Eye (tissue), 1 donor: ENCODE measurements around the gene MPHOSPH8.
"Not testable (repeated sequence)": the region's sequence is repeated elsewhere in the genome, so short reads cannot be mapped to it uniquely, and the experiment has no call there.

Experiments used
- DNase-seq: peaks from one replicate; pipeline ENCODE4 v3.0.0-alpha.2; 2015

MPHOSPH8 gene

GRCh38 chr13:19685437-19685836, 52.0 kb downstream of the MPHOSPH8 start:
- no peak for DNase-seq

GRCh38 chr13:19691447-19691846, 58.0 kb downstream of the MPHOSPH8 start:
- not testable (repeated sequence) for DNase-seq

- no peak for DNase-seq
Observed at GRCh38 chr13:19695428-19695827, 62.0 kb downstream of the MPHOSPH8 start.

GRCh38 chr13:19695829-19696228, 62.4 kb downstream of the MPHOSPH8 start:
- no peak for DNase-seq

GRCh38 chr13:19700963-19701362, 67.5 kb downstream of the MPHOSPH8 start:
- DNase-seq: not testable (repeated sequence)

- not testable (repeated sequence) for DNase-seq
Observed at GRCh38 chr13:19701619-19702018, 68.2 kb downstream of the MPHOSPH8 start.

GRCh38 chr13:19704256-19704655, 70.8 kb downstream of the MPHOSPH8 start:
- DNase-seq: not testable (repeated sequence)

GRCh38 chr13:19709039-19709438, 75.6 kb downstream of the MPHOSPH8 start:
- not testable (repeated sequence) for DNase-seq

- not testable (repeated sequence) for DNase-seq
Observed at GRCh38 chr13:19709782-19710181, 76.3 kb downstream of the MPHOSPH8 start.

- no peak for DNase-seq
Observed at GRCh38 chr13:19713186-19713965, 79.9 kb downstream of the MPHOSPH8 start.

GRCh38 chr13:19720039-19720438, 86.6 kb downstream of the MPHOSPH8 start:
- no peak for DNase-seq
